Measurements from ENCODE around the gene FAAP100.

The FAAP100 gene

DNA sequence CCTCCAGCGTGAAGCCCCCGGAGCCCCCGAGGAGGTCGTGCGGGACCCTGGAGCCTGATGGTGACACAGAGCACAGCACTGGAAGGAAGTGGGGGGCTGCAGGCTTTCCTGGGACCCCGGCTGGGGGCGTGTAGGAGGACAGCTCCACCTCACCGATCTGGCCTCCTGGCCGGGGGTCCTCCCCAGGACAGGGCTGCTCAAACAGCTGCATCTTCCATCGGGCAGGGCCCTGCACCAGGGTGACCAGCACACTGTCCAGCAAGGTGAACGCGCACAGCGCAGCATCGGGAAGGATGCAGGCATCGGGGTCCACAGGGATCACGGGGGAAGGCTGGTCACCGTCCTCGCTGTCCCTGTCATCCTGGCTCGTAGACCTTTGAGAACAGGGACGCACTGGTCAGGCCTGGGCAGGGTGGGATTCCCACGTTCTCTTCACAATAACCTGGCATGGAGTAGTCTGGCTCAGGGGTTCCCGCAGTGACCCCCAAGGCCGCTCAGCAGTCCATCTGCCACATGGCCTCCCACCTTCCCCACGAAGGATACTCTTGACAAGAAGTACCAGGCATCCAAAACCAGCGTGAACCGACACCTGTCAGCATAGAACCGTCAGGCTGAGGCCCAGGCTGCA is 1.2 kb downstream of the FAAP100 start:
- Histone ChIP-seq H3K4me1 (ENCODE audit: control insufficient read depth, insufficient read depth, low read length) (peaks cover 31% of the 10 kb centered on the region), H3K9me3 (replicated peaks; ENCODE audit: low read length) (no peaks in the 10 kb centered on the region), H3K4me3 (ENCODE audit: low read length) (peak overlapping the region; percentile 98), H3K27me3 (ENCODE audit: control insufficient read depth, insufficient read depth, low read length) (no peaks in the 10 kb centered on the region), H3K4me2 (ENCODE audit: low read length) (peak overlapping the region; percentile 86), H3K36me3 (ENCODE audit: insufficient read depth, low read length) (peaks cover 34% of the 10 kb centered on the region), H3K9ac (ENCODE audit: low read depth, low read length) (peak overlapping the region; percentile 89)

DNA sequence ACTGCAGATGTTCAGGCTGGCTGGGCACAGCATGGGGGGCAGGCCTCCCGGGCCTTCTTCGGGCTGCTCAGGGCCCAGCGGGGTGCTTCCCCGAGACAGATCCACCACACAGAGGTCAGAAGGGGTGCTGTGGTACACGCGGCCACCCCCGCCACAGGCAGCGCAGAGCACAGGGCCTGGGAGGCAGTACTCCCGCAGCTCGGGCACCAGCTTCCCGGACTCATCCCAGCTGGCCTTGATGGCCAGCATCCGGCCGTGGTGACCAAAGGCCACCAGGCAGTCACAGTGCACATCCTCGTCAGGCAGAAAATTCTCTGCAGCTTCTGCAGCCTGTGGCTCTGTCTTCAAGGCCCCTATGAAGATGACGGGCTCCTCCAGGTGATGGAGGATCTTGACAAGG is 1.9 kb downstream of the FAAP100 start:
- no peaks in the 10 kb centered on the region for H3K27me3 ChIP-seq (ENCODE audit: control insufficient read depth, insufficient read depth, low read length)
- no peak overlapping the region for H3K9ac ChIP-seq (ENCODE audit: low read depth, low read length)
- H3K4me1 ChIP-seq (ENCODE audit: control insufficient read depth, insufficient read depth, low read length) = peaks cover 29% of the 10 kb centered on the region
- H3K36me3 ChIP-seq (ENCODE audit: insufficient read depth, low read length) = peaks cover 41% of the 10 kb centered on the region
- peak overlapping the region; percentile 86 for H3K4me2 ChIP-seq (ENCODE audit: low read length)
- H3K9me3 ChIP-seq (replicated peaks; ENCODE audit: low read length) = no peaks in the 10 kb centered on the region
- H3K4me3 ChIP-seq (ENCODE audit: low read length) = no peak overlapping the region

DNA sequence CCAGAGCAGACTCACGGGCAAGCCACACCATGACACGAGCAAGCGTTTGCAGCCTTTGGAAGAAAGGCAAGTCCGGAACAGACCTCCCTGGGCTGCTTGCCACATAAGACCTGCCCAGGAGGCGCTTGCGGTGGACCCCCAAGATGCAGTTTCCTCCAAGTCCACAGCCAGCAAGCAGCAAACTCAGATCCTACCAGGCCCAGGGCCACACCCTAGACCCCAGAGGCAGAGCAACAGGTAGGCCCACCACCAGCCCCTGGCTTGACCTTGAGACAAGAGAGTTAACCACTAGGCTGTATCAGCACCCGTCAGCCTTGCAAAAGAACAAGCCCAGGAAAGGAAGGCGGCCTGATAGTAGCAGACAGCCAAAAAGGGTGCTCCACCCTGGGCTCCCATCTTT is 2.3 kb downstream of the FAAP100 start:
- Histone ChIP-seq H3K9ac (ENCODE audit: low read depth, low read length) (no peak overlapping the region), H3K27me3 (ENCODE audit: control insufficient read depth, insufficient read depth, low read length) (no peaks in the 10 kb centered on the region), H3K4me2 (ENCODE audit: low read length) (no peak overlapping the region), H3K9me3 (replicated peaks; ENCODE audit: low read length) (no peaks in the 10 kb centered on the region), H3K4me1 (ENCODE audit: control insufficient read depth, insufficient read depth, low read length) (peaks cover 29% of the 10 kb centered on the region), H3K4me3 (ENCODE audit: low read length) (no peak overlapping the region), H3K36me3 (ENCODE audit: insufficient read depth, low read length) (peaks cover 45% of the 10 kb centered on the region)

DNA sequence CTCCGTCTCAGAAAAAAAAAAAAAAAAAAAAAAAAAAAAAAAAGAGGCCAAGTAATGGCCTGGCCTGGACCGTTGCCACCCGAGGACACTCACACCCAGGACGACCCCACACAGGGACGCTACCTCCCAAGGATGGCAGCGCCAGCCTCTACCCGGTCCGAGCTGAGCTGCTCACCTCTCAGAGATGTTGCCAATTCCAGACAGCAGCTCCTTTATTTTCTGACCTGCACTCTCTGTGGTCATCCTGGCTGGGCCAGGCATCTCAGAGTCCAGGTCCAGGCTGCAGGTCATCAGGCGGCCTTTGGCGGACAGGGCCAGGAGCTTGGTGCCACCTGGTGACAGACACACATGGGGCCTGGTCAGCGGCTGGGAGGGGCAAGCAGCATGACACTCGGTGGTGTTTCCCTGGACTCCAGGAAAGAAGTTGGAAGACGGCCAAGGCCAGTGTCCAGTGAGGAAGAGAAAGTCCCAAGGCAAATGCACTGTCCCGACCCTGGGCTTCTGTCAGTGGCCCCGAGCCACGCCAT is 3.1 kb downstream of the FAAP100 start:
- H3K4me2 ChIP-seq (ENCODE audit: low read length) = no peak overlapping the region
- peaks cover 50% of the 10 kb centered on the region for H3K36me3 ChIP-seq (ENCODE audit: insufficient read depth, low read length)
- no peak overlapping the region for H3K9ac ChIP-seq (ENCODE audit: low read depth, low read length)
- no peaks in the 10 kb centered on the region for H3K9me3 ChIP-seq (replicated peaks; ENCODE audit: low read length)
- H3K4me1 ChIP-seq (ENCODE audit: control insufficient read depth, insufficient read depth, low read length) = peaks cover 25% of the 10 kb centered on the region
- no peak overlapping the region for H3K4me3 ChIP-seq (ENCODE audit: low read length)
- no peaks in the 10 kb centered on the region for H3K27me3 ChIP-seq (ENCODE audit: control insufficient read depth, insufficient read depth, low read length)

DNA sequence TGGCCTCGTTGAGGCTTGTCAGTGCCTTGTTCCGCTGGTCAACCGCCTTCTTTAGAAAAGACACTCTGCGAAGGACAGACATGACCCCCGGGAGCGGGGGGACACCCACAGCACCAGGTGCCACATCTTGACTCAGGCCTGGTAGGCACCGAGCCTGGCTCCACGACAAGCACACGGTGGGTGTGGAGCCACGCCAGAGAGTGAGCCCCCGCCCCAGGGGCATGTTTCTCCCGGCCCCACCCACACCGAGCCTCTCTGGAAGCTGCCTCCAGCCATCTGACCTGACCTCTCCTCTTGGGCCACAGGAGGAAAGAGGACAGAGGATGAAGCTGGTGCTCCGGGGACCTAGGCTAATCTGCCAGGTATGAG is 4.6 kb downstream of the FAAP100 start:
- Histone ChIP-seq H3K4me2 (ENCODE audit: low read length) (no peak overlapping the region), H3K4me1 (ENCODE audit: control insufficient read depth, insufficient read depth, low read length) (peaks cover 11% of the 10 kb centered on the region), H3K4me3 (ENCODE audit: low read length) (no peak overlapping the region), H3K9me3 (replicated peaks; ENCODE audit: low read length) (no peaks in the 10 kb centered on the region), H3K36me3 (ENCODE audit: insufficient read depth, low read length) (peaks cover 64% of the 10 kb centered on the region), H3K27me3 (ENCODE audit: control insufficient read depth, insufficient read depth, low read length) (no peaks in the 10 kb centered on the region), H3K9ac (ENCODE audit: low read depth, low read length) (no peak overlapping the region)

DNA sequence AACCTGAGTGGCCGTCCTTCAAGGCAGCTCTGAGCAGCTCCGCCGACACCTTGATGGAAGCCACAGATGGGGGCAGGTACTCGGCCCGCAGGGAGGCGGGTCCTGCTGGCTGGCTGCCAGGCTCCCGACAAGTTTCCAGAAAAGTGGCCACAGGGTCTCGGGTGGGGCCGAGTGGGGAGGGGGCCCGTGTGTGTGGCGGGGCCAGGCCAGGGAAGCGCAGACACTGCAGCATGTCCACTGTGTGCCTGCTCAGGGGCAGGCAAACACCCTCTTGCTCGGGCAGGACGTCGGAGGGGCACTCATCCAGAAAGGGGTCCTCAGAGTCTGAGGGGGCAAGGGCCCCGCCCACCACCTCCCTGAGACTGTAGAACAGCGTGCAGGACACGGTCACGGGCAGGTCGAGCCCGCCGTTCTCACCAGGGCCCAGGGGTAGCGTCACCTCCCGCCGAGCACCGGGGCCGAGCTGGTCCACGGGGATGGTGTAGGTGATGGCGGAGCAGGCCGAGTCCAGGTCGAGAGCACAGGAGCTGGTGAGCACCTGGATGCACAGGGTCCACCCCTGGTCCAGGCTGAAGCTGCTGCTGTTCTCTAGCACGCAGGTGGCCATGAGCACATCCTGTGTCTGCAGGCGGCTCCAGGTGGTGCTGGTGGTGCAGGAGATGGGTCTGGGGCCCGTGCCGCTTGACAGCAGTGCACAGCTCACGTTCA is 5.1 kb downstream of the FAAP100 start:
- Histone ChIP-seq H3K4me2 (ENCODE audit: low read length) (no peak overlapping the region), H3K4me1 (ENCODE audit: control insufficient read depth, insufficient read depth, low read length) (peaks cover 11% of the 10 kb centered on the region), H3K9me3 (replicated peaks; ENCODE audit: low read length) (no peaks in the 10 kb centered on the region), H3K9ac (ENCODE audit: low read depth, low read length) (no peak overlapping the region), H3K36me3 (ENCODE audit: insufficient read depth, low read length) (peaks cover 68% of the 10 kb centered on the region), H3K27me3 (ENCODE audit: control insufficient read depth, insufficient read depth, low read length) (no peaks in the 10 kb centered on the region), H3K4me3 (ENCODE audit: low read length) (no peak overlapping the region)

DNA sequence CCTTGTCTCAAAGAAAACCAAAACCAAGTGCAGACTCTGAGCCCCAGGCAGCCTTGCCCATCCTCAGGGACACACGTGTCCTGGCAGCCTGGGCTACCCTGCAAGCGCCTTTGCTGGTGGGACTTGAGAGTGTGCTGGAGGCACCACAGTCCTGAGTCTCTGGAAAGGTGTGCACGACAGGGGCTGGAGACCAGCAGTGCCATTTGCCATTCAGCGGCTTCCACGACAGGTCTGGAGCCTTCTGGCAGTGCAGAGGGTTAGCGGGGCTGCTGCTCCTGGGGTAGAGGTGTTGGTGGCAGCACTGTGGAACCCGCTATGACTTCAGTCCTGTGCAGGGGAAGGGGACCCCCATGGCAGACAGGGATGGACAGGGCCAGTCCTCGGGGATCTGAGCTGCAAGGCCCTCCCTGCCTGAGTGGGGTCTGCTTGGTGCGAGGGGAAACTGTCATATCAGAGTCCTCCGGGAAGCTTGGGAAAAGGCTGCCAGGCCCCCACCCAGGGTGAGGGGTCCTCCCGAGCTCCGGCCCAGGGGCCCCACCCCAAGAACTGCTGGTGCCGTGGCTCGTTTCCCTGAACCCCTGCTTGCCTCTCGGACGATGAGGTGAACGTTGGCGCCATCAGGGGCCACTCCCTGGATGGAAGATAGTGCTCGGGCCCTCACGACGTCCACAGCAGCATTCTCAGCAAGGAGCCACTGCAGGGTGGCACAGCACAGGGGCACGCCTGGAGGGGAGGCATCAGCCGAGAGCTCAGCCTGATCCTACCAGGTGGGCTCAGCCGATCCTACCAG is 6.8 kb downstream of the FAAP100 start:
- H3K36me3 ChIP-seq (ENCODE audit: insufficient read depth, low read length) = peaks cover 68% of the 10 kb centered on the region
- H3K9me3 ChIP-seq (replicated peaks; ENCODE audit: low read length) = no peaks in the 10 kb centered on the region
- H3K4me2 ChIP-seq (ENCODE audit: low read length) = no peak overlapping the region
- H3K4me3 ChIP-seq (ENCODE audit: low read length) = no peak overlapping the region
- H3K27me3 ChIP-seq (ENCODE audit: control insufficient read depth, insufficient read depth, low read length) = no peaks in the 10 kb centered on the region
- no peaks in the 10 kb centered on the region for H3K4me1 ChIP-seq (ENCODE audit: control insufficient read depth, insufficient read depth, low read length)
- H3K9ac ChIP-seq (ENCODE audit: low read depth, low read length) = no peak overlapping the region

DNA sequence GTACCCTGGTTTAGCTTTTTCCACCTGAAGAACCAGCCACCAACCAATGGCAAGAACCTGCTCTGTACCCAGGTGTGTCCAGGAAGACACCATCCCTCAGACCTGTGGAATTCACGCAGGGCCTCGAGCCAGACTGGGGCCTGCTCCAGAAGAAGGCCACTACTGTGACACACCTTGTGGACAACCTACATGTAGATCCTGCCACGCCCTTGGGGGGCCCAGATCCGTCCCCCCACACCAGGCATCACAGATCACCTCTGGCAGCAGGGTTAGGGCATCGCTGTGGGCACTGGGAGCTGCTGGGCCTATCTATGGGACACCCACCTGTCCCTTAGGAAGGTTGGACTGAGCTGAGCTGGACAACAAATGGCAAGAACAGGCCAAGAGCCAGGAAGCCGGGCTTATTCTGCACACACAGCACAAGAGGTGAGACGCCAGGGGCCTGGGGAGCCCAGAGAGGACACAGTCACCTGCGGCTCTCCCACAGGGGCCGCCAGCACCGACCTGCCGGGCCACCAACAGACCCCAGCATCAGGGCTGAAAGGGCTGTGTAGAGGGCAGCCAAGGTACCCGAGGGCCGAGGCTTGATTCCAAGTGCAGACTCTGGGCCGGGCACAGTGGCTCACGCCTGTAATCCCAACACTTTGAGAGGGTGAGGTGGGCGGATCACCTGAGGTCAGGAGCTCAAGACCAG is 7.7 kb downstream of the FAAP100 start:
- no peaks in the 10 kb centered on the region for H3K4me1 ChIP-seq (ENCODE audit: control insufficient read depth, insufficient read depth, low read length)
- H3K4me2 ChIP-seq (ENCODE audit: low read length) = no peak overlapping the region
- H3K9me3 ChIP-seq (replicated peaks; ENCODE audit: low read length) = no peaks in the 10 kb centered on the region
- peaks cover 70% of the 10 kb centered on the region for H3K36me3 ChIP-seq (ENCODE audit: insufficient read depth, low read length)
- no peaks in the 10 kb centered on the region for H3K27me3 ChIP-seq (ENCODE audit: control insufficient read depth, insufficient read depth, low read length)
- H3K4me3 ChIP-seq (ENCODE audit: low read length) = no peak overlapping the region
- no peak overlapping the region for H3K9ac ChIP-seq (ENCODE audit: low read depth, low read length)

DNA sequence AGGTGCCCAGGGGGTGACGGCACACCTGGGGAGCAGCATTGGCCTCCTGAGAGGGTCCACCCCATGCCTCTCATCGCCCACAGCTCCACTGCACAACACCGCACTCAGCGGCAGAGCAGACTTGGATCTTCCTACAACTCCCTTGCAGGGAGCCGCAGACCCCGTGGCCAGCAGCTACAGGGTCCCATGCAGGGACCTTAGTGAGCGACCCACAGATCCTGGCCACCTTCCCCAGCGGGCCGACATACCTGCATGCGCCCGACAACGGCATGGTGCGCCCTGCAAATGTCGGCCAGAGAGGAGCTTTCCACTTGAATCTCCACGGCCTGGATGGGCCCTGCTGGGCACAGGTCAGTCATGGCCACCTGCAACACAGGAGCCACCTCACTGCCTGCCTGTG is 8.4 kb downstream of the FAAP100 start:
- Histone ChIP-seq H3K4me2 (ENCODE audit: low read length) (no peak overlapping the region), H3K27me3 (ENCODE audit: control insufficient read depth, insufficient read depth, low read length) (no peaks in the 10 kb centered on the region), H3K4me3 (ENCODE audit: low read length) (no peak overlapping the region), H3K36me3 (ENCODE audit: insufficient read depth, low read length) (peaks cover 65% of the 10 kb centered on the region), H3K4me1 (ENCODE audit: control insufficient read depth, insufficient read depth, low read length) (no peaks in the 10 kb centered on the region), H3K9ac (ENCODE audit: low read depth, low read length) (no peak overlapping the region), H3K9me3 (replicated peaks; ENCODE audit: low read length) (no peaks in the 10 kb centered on the region)

DNA sequence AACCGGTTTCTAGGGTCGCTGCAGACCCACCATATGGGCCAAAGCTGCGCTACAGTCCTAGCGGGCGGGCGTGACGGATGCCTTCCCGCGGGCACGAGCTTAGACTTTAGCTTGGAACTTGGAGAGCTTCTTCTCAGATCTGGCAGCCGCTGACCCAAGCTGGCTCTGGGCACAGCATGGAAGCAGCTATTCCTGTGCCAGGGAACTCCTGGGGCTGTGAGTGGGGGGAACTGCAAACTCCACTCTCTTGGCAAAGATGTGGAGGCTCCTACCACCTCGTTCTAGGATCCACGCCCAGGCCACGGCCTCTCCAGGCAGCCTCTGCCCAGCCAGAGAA is 8.8 kb downstream of the FAAP100 start:
- Histone ChIP-seq H3K4me3 (ENCODE audit: low read length) (no peak overlapping the region), H3K9me3 (replicated peaks; ENCODE audit: low read length) (no peaks in the 10 kb centered on the region), H3K27me3 (ENCODE audit: control insufficient read depth, insufficient read depth, low read length) (no peaks in the 10 kb centered on the region), H3K4me2 (ENCODE audit: low read length) (no peak overlapping the region), H3K9ac (ENCODE audit: low read depth, low read length) (no peak overlapping the region), H3K36me3 (ENCODE audit: insufficient read depth, low read length) (peaks cover 65% of the 10 kb centered on the region), H3K4me1 (ENCODE audit: control insufficient read depth, insufficient read depth, low read length) (no peaks in the 10 kb centered on the region)

Data from skeletal muscle satellite cell (primary cell).